SU-DHL-6 (cell line): Measurements from ENCODE around the gene EDEM3.

Experiments
- H2AFZ ChIP-seq: fragments of 200-600 bp; sonication (generic); 2 replicates; pipeline ENCODE4 v1.6.1; 2014; ENCODE audit warnings: low read depth, mild to moderate bottlenecking, moderate library complexity, mixed read lengths, antibody characterized with exemption, low read length; ENCODE audit not compliant: severe bottlenecking
- H3F3A ChIP-seq: fragments of 200-600 bp; shearing (Covaris generic); 2 replicates; pipeline ENCODE4 v1.6.0; 2016; ENCODE audit warnings: antibody characterized with exemption, mild to moderate bottlenecking; ENCODE audit not compliant: insufficient read depth
- H3K27ac ChIP-seq: fragments of 200-600 bp; sonication (generic); 2 replicates; pipeline ENCODE4 v1.5.1; 2016; ENCODE audit warnings: low read depth, mild to moderate bottlenecking, low read length, moderate library complexity, mixed read lengths
- H3K27me3 ChIP-seq: fragments of 200-600 bp; sonication (generic), shearing (Covaris generic); 2 replicates; pipeline ENCODE4 v1.6.0; 2014; ENCODE audit warnings: mild to moderate bottlenecking, low read length
- H3K36me3 ChIP-seq: fragments of 200-600 bp; sonication (generic); 2 replicates; pipeline ENCODE4 v1.6.1; 2014; ENCODE audit warnings: mild to moderate bottlenecking, low read length, mixed read lengths
- H3K4me2 ChIP-seq: fragments of 300-600, 200-600 bp; shearing (Covaris generic), sonication (generic); 2 replicates; pipeline ENCODE4 v1.6.0; 2014; ENCODE audit warnings: low read length, low read depth, mild to moderate bottlenecking; ENCODE audit not compliant: poor library complexity, severe bottlenecking
- H3K4me3 ChIP-seq: fragments of 200-600 bp; sonication (generic); 2 replicates; pipeline ENCODE4 v1.5.1; 2014; ENCODE audit warnings: antibody characterized with exemption, low read length, mild to moderate bottlenecking, mixed read lengths; ENCODE audit not compliant: insufficient read depth, poor library complexity, severe bottlenecking
- H3K79me2 ChIP-seq: fragments of 200-600 bp; sonication (generic); 2 replicates; pipeline ENCODE4 v1.6.1; 2014; ENCODE audit warnings: mild to moderate bottlenecking, low read length, moderate library complexity; ENCODE audit not compliant: insufficient read depth
- H3K9ac ChIP-seq: fragments of 200-600 bp; sonication (generic); 2 replicates; pipeline ENCODE4 v1.7.0; 2014; ENCODE audit warnings: mild to moderate bottlenecking, low read length
- H3K9me2 ChIP-seq: fragments of 200-600 bp; sonication (generic); replicated peaks from 2 replicates; pipeline ENCODE4 v1.6.1; 2014; ENCODE audit warnings: low read length; ENCODE audit not compliant: insufficient read depth
- H3K9me3 ChIP-seq: fragments of 200-600 bp; sonication (generic); 2 replicates; pipeline ENCODE4 v1.6.1; 2014; ENCODE audit warnings: low read length, mixed read lengths; ENCODE audit not compliant: insufficient read depth
- H4K20me1 ChIP-seq: fragments of 200-600 bp; sonication (generic); 2 replicates; pipeline ENCODE4 v1.6.1; 2014; ENCODE audit warnings: low read depth, mild to moderate bottlenecking, antibody characterized with exemption, low read length, moderate library complexity, mixed read lengths
- CTCF ChIP-seq: fragments of 200-600 bp; sonication (generic); IDR thresholded peaks from one replicate; pipeline ENCODE4 v1.5.1; 2017; ENCODE audit warnings: antibody characterized with exemption, mild to moderate bottlenecking, low read length, moderate library complexity; ENCODE audit not compliant: insufficient read depth, poor library complexity, severe bottlenecking
- EZH2phosphoT487 ChIP-seq: fragments of 200-600 bp; sonication (generic), shearing (Covaris generic); conservative IDR thresholded peaks from 2 replicates; pipeline ENCODE4 v1.6.1; 2018; ENCODE audit warnings: mild to moderate bottlenecking, antibody characterized with exemption, low read length, moderate library complexity, mixed read lengths

EDEM3 gene

GRCh38 chr1:184665360-184665759 lies 89.3 kb downstream of the EDEM3 start:
- Histone ChIP-seq H3K36me3 (no peaks in the 10 kb centered on the region), H3K27me3 (no peaks in the 10 kb centered on the region), H3K27ac (no peak overlapping the region), H3K9ac (no peak overlapping the region), H3K9me2 (no peaks in the 10 kb centered on the region), H2AFZ (no peak overlapping the region), H3K9me3 (no peaks in the 10 kb centered on the region), H3K4me3 (no peak overlapping the region), H3F3A (no peaks in the 10 kb centered on the region), H3K79me2 (no peaks in the 10 kb centered on the region), H4K20me1 (no peaks in the 10 kb centered on the region), H3K4me2 (no peak overlapping the region)
- TF ChIP-seq EZH2phosphoT487 (no peak), CTCF (no peak)

- no peaks in the 10 kb centered on the region for H3K27me3 ChIP-seq
Measured at GRCh38 chr1:184664661-184665060, 90.0 kb downstream of the EDEM3 start.

GRCh38 chr1:184664042-184664660 lies 90.5 kb downstream of the EDEM3 start:
- Histone ChIP-seq H2AFZ (no peak overlapping the region), H3K4me2 (no peak overlapping the region), H3K79me2 (no peaks in the 10 kb centered on the region), H3K9me2 (no peaks in the 10 kb centered on the region), H3F3A (no peaks in the 10 kb centered on the region), H3K36me3 (no peaks in the 10 kb centered on the region), H3K27me3 (no peaks in the 10 kb centered on the region), H3K27ac (no peak overlapping the region), H4K20me1 (no peaks in the 10 kb centered on the region), H3K4me3 (no peak overlapping the region), H3K9ac (no peak overlapping the region), H3K9me3 (no peaks in the 10 kb centered on the region)
- TF ChIP-seq CTCF (peak; percentile 46), EZH2phosphoT487 (no peak)

More at GRCh38 chr1:184664661-184665060, 90.0 kb downstream of the EDEM3 start:
- H2AFZ ChIP-seq = no peak overlapping the region
- no peaks in the 10 kb centered on the region for H3F3A ChIP-seq
- no peaks in the 10 kb centered on the region for H3K79me2 ChIP-seq
- no peak overlapping the region for H3K27ac ChIP-seq
- no peaks in the 10 kb centered on the region for H3K9me3 ChIP-seq
- H3K9ac ChIP-seq = no peak overlapping the region
- no peak overlapping the region for H3K4me3 ChIP-seq
- no peaks in the 10 kb centered on the region for H4K20me1 ChIP-seq
- H3K4me2 ChIP-seq = no peak overlapping the region
- H3K9me2 ChIP-seq = no peaks in the 10 kb centered on the region
- TF ChIP-seq CTCF (no peak), EZH2phosphoT487 (no peak)
- no peaks in the 10 kb centered on the region for H3K36me3 ChIP-seq
